Heart right ventricle (tissue), 16 donors: ENCODE results near the gene PRORP. TPM values are rescaled to one million over a fixed set of nuclear protein-coding genes. Genes with fewer than 3 reads are reported as not detected.

Experiments
- ATAC-seq, 8 donors: fragments of 200-7000 bp; cut with Tn5 transposase; one replicate each; pipeline ENCODE4 v1.9.1; 2020; ENCODE audit warnings: mild to moderate bottlenecking in 8 of 8, moderate library complexity in 8 of 8, moderate number of reproducible peaks in 1 of 8
- DNase-seq, 2 donors: peaks; one replicate each; pipeline ENCODE4 v3.0.0-alpha.2; 2020
- H3K27ac ChIP-seq, 10 donors: fragments of 200-600 bp; sonication (generic) in 2 of 10; one replicate each; pipeline versions ENCODE4 v1.5.0 to v1.8.0; 2020 to 2022; ENCODE audit warnings: mild to moderate bottlenecking in 3 of 10
- H3K27me3 ChIP-seq, 7 donors: fragments of 200-600 bp; one replicate each; pipeline ENCODE4 v1.8.0; 2021 to 2022; ENCODE audit warnings: mild to moderate bottlenecking in 2 of 7
- H3K36me3 ChIP-seq, 9 donors: fragments of 200-600 bp; sonication (generic) in 1 of 9; one replicate each; pipeline versions ENCODE4 v1.5.0 to v1.8.0; 2020 to 2022; ENCODE audit warnings: mild to moderate bottlenecking in 2 of 9
- H3K4me1 ChIP-seq, 9 donors: fragments of 200-600 bp; sonication (generic) in 1 of 9; one replicate each; pipeline versions ENCODE4 v1.5.0 to v1.8.0; 2020 to 2022; ENCODE audit warnings: mild to moderate bottlenecking in 4 of 9
- H3K4me3 ChIP-seq, 10 donors: fragments of 200-600 bp; sonication (generic) in 2 of 10; one replicate each; pipeline versions ENCODE4 v1.5.0 to v1.8.0; 2020 to 2022; ENCODE audit warnings: mild to moderate bottlenecking in 7 of 10, moderate library complexity in 2 of 10
- H3K9me3 ChIP-seq, 11 donors: fragments of 200-600 bp in 10 of 11; sonication (generic) in 2 of 11; one replicate each; pipeline versions ENCODE4 v1.5.0 to v1.8.0; 2013 to 2022; ENCODE audit warnings: mild to moderate bottlenecking in 2 of 11, control low read depth in 1 of 11, moderate library complexity in 1 of 11
- CTCF ChIP-seq, 9 donors: fragments of 200-600 bp; sonication (generic) in 2 of 9; IDR thresholded peaks; one replicate each; pipeline versions ENCODE4 v1.5.0 to v1.8.0; 2021 to 2022; ENCODE audit warnings: antibody characterized with exemption in 9 of 9, mild to moderate bottlenecking in 5 of 9, moderate library complexity in 1 of 9
- WGBS, 2 donors: extraction: QIAGEN DNeasy Blood & Tissue Kit; methylation state at CpG; one replicate each; pipeline ENCODE4 v1.1.7; 2013; ENCODE audit warnings: inconsistent platforms in 1 of 2; 5-methylcytosine and 5-hydroxymethylcytosine counted together
- intact Hi-C, 10 donors: fragments of 100-400 bp; cut with DNase I; formaldehyde crosslinking; loops; one replicate each; pipeline versions ENCODE4 v1.11.1 to v1.14.2; 2022
- polyA plus RNA-seq, 2 donors: library from polyadenylated mRNA; stranded (reverse); fragments of 200-250 nt; gene quantifications; one replicate each; pipeline ENCODE4 v1.2.3, GENCODE V29; 2013
- total RNA-seq, 10 donors: library from RNA; stranded (reverse); fragmentation: NEBNext Ultra II Directional in 3 of 10; extraction: Animal tissue kit (Norgen Biotek cat#: 25700) in 3 of 10; gene quantifications; one replicate each; pipeline versions ENCODE4 v1.2.1 to v1.2.4, GENCODE V29; 2021 to 2023
- donor health status: Arrhythmogenic right ventricular cardiomyopathy.
- donor health status: ischemic (EF 13 %, LVEDD 7.1; RV severe dilation, severe dysfunction).
- donor health status: healthy with polysubstance abuse.
- donor health status: DM: no; HTN: yes; CAD: no.
- donor health status: DM: no; HTN: no; CAD: no.
- donor health status: ischemic (EF 25% LVEDD 6.9; RV normal size, moderate dysfunction).
- donor health status: ischemic (EF 25% LVEDD 5.7; RV mildly dilated, moderate dysfunction).
- donor health status: healthy.
- donor health status: DM: yes; HTN: yes; CAD: no.
- donor health status: Ischemic cardiomyopathy.
- donor health status: ischemic (EF 35%, LVEDD 5.7; RV mildly dilated, moderate dysfunction).
- donor health status: nonischemic (EF 11% LVEDD 7.7; RV severe dilation, severe dysfunction).
- donor health status: DM: yes; HTN: yes; CAD: no.
- donor health status: PGD.
- donor health status: ischemic (EF 29% LVEDD 5.4; RV normal size, mild dysfunction).
- donor health status: nonischemic (EF 23%, LVEDD 6.1; RV moderate dilation, normal function).

Gene PRORP
- total and polyA plus RNA-seq, 12 donors, result 3.9 to 25.4 (median 20.0) TPM

- H3K36me3 ChIP-seq, result peaks cover 0 to 34% (median 3%) of the 10 kb centered on the region in 9 donors
- no peak for TF ChIP-seq CTCF (IDR thresholded peaks at IDR 0.05)
- 58 to 59% methylated on average over 3 of the region's 3 CpGs for WGBS, 2 donors
- no peaks in the 10 kb centered on the region for H3K9me3 ChIP-seq
- H3K4me3 ChIP-seq, result peak overlapping the region in 9 of 10 donors; percentile 57 to 90 (median 73)
- H3K27ac ChIP-seq, result peak overlapping the region in 9 of 10 donors; percentile 92 to 98 (median 95)
- peaks cover 0 to 66% (median 29%) of the 10 kb centered on the region in 9 donors for H3K4me1 ChIP-seq
- DNase-seq (no peak), ATAC-seq (no peak)
- H3K27me3 ChIP-seq, result no peaks in the 10 kb centered on the region
- intact Hi-C loops, result loop anchor here in 6 of 10 donors (5.0 to 10.0 kb wide), 6 partner anchors 76 to 1201 kb away; partner anchors contain the start of genes FAM177A1 (in 3 of the 6), BAZ1A (in 2 of the 6), SRP54 (in 2 of the 6) and MBIP (in 1 of the 6)
These were observed 994 bp downstream of the PRORP start for GRCh38 chr14:35123388-35123703.

GRCh38 chr14:35124127-35124526 lies 1.8 kb downstream of the PRORP start:
- DNase-seq (no peak), ATAC-seq (no peak)
- Histone ChIP-seq H3K9me3 (no peaks in the 10 kb centered on the region), H3K4me3 (no peak overlapping the region), H3K27ac (no peak overlapping the region), H3K27me3 (no peaks in the 10 kb centered on the region), H3K4me1 (peaks cover 0 to 59% (median 28%) of the 10 kb centered on the region in 9 donors), H3K36me3 (peaks cover 0 to 27% (median 3%) of the 10 kb centered on the region in 9 donors)
- intact Hi-C loops, result loop anchor here in 6 of 10 donors (5.0 to 10.0 kb wide), 6 partner anchors 77 to 1201 kb away; partner anchors contain the start of genes FAM177A1 (in 3 of the 6), BAZ1A (in 2 of the 6), SRP54 (in 2 of the 6) and MBIP (in 1 of the 6)
- WGBS, 2 donors, result 95 to 100% methylated on average over 1 of the region's 1 CpG
- TF ChIP-seq CTCF (IDR thresholded peaks at IDR 0.05), result no peak

- Histone ChIP-seq H3K27ac (no peak overlapping the region), H3K36me3 (peaks cover 0 to 58% (median 0%) of the 10 kb centered on the region in 9 donors), H3K9me3 (peaks cover 0 to 11% (median 0%) of the 10 kb centered on the region in 11 donors), H3K4me1 (peaks cover 0 to 12% (median 7%) of the 10 kb centered on the region in 9 donors), H3K4me3 (no peak overlapping the region), H3K27me3 (no peaks in the 10 kb centered on the region)
- DNase-seq, result no peak
- intact Hi-C loops, result loop anchor here in 1 of 10 donors (2.0 kb wide), 1 partner anchor 13 kb away; no protein-coding TSS in a partner anchor
- 80 to 85% methylated on average over 6 of the region's 6 CpGs for WGBS, 2 donors
- no peak for ATAC-seq
- no peak for TF ChIP-seq CTCF (IDR thresholded peaks at IDR 0.05)
These were observed 11.4 kb downstream of the PRORP start for GRCh38 chr14:35133542-35134328.

- ATAC-seq (peak in 5 of 8 donors; percentile 22 to 64 (median 50)), DNase-seq (no peak)
- Histone ChIP-seq H3K36me3 (peaks cover 0 to 65% (median 0%) of the 10 kb centered on the region in 9 donors), H3K27me3 (no peaks in the 10 kb centered on the region), H3K27ac (no peak overlapping the region), H3K9me3 (peaks cover 0 to 11% (median 0%) of the 10 kb centered on the region in 11 donors), H3K4me1 (peaks cover 0 to 12% (median 7%) of the 10 kb centered on the region in 9 donors), H3K4me3 (no peak overlapping the region)
- no peak for TF ChIP-seq CTCF (IDR thresholded peaks at IDR 0.05)
- 69 to 77% methylated on average over 4 of the region's 4 CpGs for WGBS, 2 donors
- intact Hi-C loops, result loop anchor here in 3 of 10 donors (5.0 kb wide), 2 partner anchors 278 to 283 kb away; no protein-coding TSS in a partner anchor
These were observed 12.2 kb downstream of the PRORP start for GRCh38 chr14:35134329-35135123.
